SH-SY5Y (cell line): ENCODE results near the gene SLC34A1.

Experiments
- GATA2 ChIP-seq: IDR thresholded peaks from 2 replicates; pipeline ENCODE4 v1.6.1; 2011; ENCODE audit warnings: mild to moderate bottlenecking, low read depth, low read length
- GATA3 ChIP-seq: IDR thresholded peaks from 2 replicates; pipeline ENCODE4 v1.6.1; 2011; ENCODE audit warnings: low read depth, mild to moderate bottlenecking, low read length, moderate library complexity

SLC34A1 gene

DNA sequence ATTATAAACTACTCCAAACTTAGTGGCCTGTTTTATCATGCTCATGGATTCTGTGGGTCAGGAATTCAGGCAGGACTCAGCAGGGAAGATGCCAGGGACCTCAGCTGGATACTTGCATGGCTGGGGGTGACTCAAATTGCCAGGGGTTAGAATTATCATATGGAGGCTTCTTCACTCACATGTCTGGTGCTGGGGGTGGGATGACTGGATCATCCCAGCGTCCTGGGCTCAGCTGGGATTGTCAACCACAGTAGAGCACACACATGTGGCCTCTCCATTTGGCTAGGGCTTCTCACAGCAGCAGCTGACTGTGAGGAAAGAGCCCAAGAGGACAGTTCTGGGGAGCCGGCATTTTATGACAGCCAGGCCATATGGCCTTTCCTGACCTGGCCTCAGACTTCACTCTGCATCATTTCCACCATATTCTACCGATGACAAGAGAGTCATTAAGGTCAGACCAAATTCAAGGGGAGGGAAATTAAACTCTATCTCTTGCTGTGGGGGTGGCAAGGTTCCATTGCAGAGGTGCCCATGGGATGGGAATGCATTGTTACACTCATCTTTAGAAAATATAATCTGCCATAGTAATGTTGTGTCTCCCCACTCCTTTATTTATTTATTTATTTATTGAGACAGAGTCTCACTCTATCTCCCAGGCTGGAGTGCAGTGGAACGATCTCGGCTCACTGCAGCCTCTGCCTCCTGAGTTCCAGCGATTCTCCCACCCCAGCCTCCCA, 37.0 kb downstream of the SLC34A1 start:
- TF ChIP-seq GATA2 (no peak), GATA3 (no peak)

DNA sequence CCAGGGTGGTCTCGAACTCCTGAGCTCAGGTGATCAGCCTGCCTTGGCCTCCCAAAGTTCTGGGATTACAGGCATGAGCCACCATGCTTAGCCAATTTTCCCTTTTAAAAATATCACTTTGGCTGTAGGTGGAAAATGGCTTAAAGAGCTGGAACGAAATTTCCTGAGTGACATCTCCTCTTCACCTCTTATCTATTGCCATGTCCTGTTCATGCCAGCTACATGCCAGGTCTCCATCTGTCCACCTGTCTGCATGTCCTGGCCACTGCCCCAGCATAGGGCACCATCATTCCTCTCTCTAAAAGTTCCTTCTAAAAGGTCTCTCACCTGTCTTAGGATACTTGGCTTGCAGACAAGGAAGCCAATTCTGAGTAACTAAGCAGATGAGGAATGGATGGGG, 39.4 kb downstream of the SLC34A1 start:
- no peak for TF ChIP-seq GATA2
- TF ChIP-seq GATA3, result no peak

DNA sequence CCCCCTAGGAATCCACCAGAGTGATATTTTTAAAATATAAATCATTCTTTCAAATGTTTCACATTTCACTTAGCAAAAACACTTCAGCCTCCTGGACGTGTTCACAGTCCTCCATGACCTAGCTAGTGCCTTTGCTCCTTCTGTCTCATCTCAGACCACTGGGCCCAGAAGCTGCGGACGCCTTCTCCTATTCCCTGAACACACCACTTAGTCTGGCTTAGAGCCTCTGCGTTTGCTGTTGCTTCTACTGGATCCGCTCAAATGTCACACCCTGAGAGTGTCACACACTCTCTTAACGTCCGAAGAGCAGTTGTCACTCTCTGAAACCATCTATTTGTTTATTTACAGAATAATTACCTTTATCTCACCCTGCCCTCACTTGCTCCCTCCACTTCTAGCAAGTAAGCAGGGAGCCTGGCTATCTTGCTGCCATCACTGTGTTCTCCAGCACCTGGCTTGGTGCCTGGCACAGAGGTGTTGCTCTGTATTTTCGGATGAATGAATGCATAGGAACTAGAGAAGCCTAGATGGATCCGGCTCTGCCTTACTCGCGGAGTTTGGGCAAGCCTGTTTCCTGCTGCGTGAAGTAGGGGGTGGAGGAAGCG, 41.1 kb downstream of the SLC34A1 start:
- TF ChIP-seq GATA2 (no peak), GATA3 (no peak)

DNA sequence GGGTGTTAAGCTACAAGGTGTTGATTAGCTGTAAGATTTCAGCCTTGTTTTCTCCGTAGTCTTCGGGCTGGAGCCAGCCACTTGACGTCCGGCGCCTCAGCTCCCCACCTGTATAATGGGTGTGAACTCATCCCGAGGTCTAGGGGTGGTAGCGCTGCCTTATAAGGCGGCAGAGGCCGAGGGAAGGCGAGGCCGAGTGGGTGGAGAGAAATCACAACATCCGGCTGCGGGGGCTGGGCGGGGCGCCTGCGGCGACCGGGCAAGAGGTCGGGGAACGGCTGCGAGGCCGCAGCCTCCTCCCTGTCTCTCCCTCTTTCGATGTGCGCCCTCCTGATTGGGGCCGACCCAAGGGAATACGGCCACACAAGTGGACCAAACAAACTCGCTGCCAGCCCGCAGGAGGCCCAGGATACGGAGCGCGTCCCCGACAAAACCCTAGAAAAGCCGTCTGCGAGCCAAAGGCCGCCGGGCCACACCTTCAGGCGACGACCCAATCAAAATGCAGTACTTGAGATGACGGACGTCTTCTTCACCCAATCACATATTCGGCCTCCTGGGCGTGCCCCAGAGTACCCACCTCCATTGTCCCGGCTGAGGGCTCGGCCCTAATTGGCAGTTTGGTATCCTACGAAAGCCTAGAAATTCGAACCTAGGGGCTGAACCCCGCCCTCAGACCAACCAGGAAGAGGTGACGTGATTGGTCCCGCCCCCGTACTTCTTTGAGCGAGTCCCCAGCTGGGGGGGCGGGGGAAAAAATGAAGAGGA, 41.7 kb downstream of the SLC34A1 start:
- TF ChIP-seq GATA3 (no peak), GATA2 (no peak)

GRCh38 chr5:177426566-177427210, 42.5 kb downstream of the SLC34A1 start, which contains the start of gene GRK6:
Gene GRK6 (plus strand): TSS chr5:177426676. CDS start chr5:177426846, 170 bp downstream.
- TF ChIP-seq GATA2, result no peak
- no peak for TF ChIP-seq GATA3

- TF ChIP-seq GATA2, result peak; percentile 90
- no peak for TF ChIP-seq GATA3
Observed at GRCh38 chr5:177427211-177427822, 43.1 kb downstream of the SLC34A1 start.

DNA sequence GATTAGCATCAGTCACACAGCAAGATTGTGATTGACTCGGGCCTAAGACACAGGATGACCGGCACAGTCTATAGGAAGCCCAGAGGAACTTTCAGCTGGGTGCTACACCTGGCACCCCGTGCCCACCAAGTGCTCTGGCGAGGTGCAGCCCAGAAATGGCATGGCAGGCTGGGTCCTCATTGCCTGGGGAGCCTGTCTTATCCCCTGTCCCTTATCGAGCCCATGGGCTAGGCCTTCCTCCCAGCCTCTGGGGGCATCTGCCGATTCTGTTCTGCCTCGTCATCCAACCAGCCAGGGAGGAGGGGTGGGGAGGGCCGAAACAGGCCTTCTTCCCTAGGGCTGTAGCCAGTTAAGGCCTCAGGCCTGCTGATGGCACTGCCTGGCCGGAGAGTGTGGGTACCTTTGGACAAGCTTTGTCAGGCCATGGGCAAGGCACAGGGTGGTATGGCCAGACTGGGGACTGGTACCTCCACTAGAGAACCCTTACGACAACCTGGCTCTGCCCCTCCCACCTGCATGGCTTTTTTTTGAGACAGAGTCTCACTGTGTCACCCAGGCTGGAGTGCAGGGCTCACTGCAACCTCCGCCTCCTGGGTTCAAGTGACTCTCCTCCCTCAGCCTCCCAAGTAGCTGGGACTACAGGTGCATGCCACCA, 43.8 kb downstream of the SLC34A1 start:
- no peak for TF ChIP-seq GATA2
- no peak for TF ChIP-seq GATA3

DNA sequence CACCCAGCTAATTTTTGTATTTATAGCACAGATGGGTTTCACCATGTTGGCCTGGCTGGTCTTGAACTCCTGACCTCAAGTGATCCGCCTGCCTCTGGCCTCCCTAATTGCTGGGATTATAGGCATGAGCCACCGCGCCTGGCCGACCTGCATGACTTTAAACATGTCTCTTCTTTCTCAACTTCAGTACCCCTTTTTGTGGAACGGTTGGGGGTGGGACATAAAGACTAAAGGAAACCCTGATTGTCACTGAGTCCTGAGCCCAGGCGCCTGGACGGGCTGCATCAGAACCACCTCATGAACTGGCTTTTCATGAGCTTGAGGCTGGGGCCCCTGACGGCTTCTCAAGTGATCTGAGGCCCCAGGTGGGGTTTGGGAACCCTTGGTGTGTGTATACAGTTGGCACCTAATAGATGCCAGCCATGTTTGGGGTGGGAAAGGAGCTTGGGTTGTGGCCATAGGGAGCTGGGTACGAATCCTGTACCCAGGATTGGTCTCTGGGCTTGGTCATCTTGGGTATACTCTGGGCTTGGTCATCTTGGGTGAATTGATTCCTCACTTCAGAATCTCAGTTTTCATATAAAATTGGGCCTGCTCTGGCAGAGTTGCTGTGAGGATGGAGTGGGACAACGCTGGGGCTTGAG, 44.5 kb downstream of the SLC34A1 start:
- TF ChIP-seq GATA3, result no peak

GRCh38 chr5:177429248-177430040, 45.2 kb downstream of the SLC34A1 start:
- no peak for TF ChIP-seq GATA2
- TF ChIP-seq GATA3, result no peak

DNA sequence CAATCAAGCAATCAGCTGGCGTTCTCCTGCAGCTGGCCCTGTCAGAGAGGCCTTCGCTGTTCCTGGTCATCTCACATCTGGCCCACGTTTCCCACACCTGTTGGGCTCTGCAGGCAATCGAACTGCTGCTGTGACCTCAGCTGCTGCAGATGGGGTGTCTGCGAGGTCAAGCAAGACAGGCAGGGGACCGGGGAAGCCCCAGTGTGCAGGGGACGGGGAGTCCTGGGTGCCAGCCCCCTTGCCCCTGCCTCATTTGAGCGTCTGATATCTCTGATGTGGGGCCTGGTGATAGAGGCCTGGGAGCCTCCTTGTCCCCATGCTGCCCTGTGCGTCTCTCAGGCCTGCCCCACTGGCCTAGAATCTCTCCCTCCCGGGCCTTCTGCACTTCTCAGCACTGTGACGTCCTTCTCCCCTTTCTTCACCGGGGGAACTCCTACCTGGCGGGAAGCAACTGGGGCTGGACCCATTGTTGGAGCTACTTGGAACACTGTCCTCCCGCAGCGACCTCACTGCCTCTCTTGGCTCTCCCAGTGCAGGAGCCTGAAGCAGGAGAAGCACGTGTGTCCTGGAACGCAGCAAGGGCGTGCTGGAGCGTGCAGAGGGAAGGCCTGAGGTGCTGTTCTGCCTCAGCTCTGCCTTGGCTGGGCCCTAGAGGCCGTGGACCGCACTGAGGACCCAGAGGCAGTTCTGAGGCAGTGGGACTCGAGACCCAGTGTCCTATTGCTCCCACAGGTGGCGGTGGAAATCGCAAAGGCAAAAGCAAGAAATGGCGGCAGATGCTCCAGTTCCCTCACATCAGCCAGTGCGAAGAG, 46.1 kb downstream of the SLC34A1 start:
- TF ChIP-seq GATA2, result no peak
- TF ChIP-seq GATA3, result no peak

DNA sequence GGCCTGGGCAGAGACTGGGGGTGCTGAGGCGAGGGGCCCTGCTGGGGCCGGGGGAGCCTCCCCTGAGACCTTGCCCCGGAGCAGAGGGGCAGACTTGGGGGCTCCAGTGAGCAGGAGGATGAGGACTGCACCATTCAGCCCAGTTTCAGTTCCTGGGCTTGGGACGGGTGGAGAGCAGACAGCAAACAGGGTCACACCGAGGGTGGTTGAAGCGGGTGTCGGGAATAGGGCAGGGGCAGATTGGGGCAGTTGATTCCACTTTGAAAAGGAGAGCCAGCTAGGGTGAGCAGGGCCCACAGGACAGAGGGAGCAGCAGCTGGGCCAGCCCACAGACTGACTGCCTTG, 46.7 kb downstream of the SLC34A1 start:
- no peak for TF ChIP-seq GATA2
- TF ChIP-seq GATA3, result no peak

- TF ChIP-seq GATA2 (no peak), GATA3 (no peak)
Observed at GRCh38 chr5:177431317-177432142, 47.3 kb downstream of the SLC34A1 start.
